ENCODE measurements around the gene CARNS1.

GRCh38 chr11:67450796-67451657 is 35.5 kb downstream of the CARNS1 start:
- no peak for TF ChIP-seq POLR2A (IDR thresholded peaks at IDR 0.05)
- TF ChIP-seq POLR2AphosphoS5 (IDR thresholded peaks at IDR 0.05), result no peak
